ENCODE measurements around the gene CUEDC1.

- TF ChIP-seq POLR2AphosphoS5 (IDR thresholded peaks at IDR 0.05; ENCODE audit: low read depth), result no peak
- TF ChIP-seq SPI1 (IDR thresholded peaks at IDR 0.05; ENCODE audit: borderline replicate concordance, low read depth), result no peak
- TF ChIP-seq, protein P1, sequence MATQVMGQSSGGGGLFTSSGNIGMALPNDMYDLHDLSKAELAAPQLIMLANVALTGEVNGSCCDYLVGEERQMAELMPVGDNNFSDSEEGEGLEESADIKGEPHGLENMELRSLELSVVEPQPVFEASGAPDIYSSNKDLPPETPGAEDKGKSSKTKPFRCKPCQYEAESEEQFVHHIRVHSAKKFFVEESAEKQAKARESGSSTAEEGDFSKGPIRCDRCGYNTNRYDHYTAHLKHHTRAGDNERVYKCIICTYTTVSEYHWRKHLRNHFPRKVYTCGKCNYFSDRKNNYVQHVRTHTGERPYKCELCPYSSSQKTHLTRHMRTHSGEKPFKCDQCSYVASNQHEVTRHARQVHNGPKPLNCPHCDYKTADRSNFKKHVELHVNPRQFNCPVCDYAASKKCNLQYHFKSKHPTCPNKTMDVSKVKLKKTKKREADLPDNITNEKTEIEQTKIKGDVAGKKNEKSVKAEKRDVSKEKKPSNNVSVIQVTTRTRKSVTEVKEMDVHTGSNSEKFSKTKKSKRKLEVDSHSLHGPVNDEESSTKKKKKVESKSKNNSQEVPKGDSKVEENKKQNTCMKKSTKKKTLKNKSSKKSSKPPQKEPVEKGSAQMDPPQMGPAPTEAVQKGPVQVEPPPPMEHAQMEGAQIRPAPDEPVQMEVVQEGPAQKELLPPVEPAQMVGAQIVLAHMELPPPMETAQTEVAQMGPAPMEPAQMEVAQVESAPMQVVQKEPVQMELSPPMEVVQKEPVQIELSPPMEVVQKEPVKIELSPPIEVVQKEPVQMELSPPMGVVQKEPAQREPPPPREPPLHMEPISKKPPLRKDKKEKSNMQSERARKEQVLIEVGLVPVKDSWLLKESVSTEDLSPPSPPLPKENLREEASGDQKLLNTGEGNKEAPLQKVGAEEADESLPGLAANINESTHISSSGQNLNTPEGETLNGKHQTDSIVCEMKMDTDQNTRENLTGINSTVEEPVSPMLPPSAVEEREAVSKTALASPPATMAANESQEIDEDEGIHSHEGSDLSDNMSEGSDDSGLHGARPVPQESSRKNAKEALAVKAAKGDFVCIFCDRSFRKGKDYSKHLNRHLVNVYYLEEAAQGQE (IDR thresholded peaks at IDR 0.05; ENCODE audit: insufficient replicate concordance, low read depth), result no peak
- no peak for TF ChIP-seq CTCF (IDR thresholded peaks at IDR 0.05; ENCODE audit: insufficient read depth, low read length)
Observed at GRCh38 chr17:57959929-57960328, 4.7 kb upstream of the CUEDC1 start.

All from HL-60 (cell line).